ENCODE results near the gene POU3F1.

- TF ChIP-seq, protein P1, sequence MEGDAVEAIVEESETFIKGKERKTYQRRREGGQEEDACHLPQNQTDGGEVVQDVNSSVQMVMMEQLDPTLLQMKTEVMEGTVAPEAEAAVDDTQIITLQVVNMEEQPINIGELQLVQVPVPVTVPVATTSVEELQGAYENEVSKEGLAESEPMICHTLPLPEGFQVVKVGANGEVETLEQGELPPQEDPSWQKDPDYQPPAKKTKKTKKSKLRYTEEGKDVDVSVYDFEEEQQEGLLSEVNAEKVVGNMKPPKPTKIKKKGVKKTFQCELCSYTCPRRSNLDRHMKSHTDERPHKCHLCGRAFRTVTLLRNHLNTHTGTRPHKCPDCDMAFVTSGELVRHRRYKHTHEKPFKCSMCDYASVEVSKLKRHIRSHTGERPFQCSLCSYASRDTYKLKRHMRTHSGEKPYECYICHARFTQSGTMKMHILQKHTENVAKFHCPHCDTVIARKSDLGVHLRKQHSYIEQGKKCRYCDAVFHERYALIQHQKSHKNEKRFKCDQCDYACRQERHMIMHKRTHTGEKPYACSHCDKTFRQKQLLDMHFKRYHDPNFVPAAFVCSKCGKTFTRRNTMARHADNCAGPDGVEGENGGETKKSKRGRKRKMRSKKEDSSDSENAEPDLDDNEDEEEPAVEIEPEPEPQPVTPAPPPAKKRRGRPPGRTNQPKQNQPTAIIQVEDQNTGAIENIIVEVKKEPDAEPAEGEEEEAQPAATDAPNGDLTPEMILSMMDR (IDR thresholded peaks at IDR 0.05; ENCODE audit: low read depth, low read length, poor library complexity, severe bottlenecking), result no peak
- TF ChIP-seq EZH2phosphoT487 (IDR thresholded peaks at IDR 0.05; ENCODE audit: borderline replicate concordance, low read length), result no peak
Measured at GRCh38 chr1:38027201-38028104, 19.1 kb downstream of the POU3F1 start.
